H1 (cell line): ENCODE results near the gene RNF149. TPM values are rescaled to one million over a fixed set of nuclear protein-coding genes. Genes with fewer than 3 reads are reported as not detected.

Experiments
- CTCF ChIA-PET: fragments of 300-600 bp; sonication (Branson Sonifier 250); formaldehyde crosslinking; loops from one replicate; lab custom pipeline; 2021; ENCODE audit not compliant: partially characterized antibody; lab: Charles Lee
- POLR2A ChIA-PET: fragments of 300-600 bp; sonication (Branson Sonifier 250); formaldehyde crosslinking; loops from one replicate; lab custom pipeline; 2021; ENCODE audit warnings: inconsistent platforms; ENCODE audit not compliant: partially characterized antibody; lab: Charles Lee
- DNase-seq, 2 experiments: peaks; one replicate each; pipeline versions ENCODE4 v3.0.0 to v3.0.0-alpha.2; 2010 to 2022; ENCODE audit warnings: low spot score in 2 of 2, low read depth in 1 of 2, mixed read lengths in 1 of 2
- FAIRE-seq: peaks from 2 replicates; lab custom pipeline; 2011; peaks lifted over from hg19 to GRCh38; lab: Jason Lieb, UNC
- H2AFZ ChIP-seq: 2 replicates; pipeline ENCODE4 v1.8.1; 2012; ENCODE audit warnings: low read length, inconsistent platforms
- H2AK5ac ChIP-seq: 2 replicates; pipeline ENCODE4 v1.6.1; 2013; ENCODE audit warnings: low read depth, low read length
- H2BK120ac ChIP-seq: replicated peaks from 2 replicates; pipeline ENCODE3; 2013; ENCODE audit warnings: low read depth, low read length, inconsistent platforms
- H2BK12ac ChIP-seq: 2 replicates; pipeline ENCODE4 v1.6.1; 2013; ENCODE audit warnings: low read depth, low read length
- H2BK15ac ChIP-seq: 2 replicates; pipeline ENCODE4 v1.6.1; 2013; ENCODE audit warnings: low read length
- H2BK20ac ChIP-seq: 2 replicates; pipeline ENCODE4 v1.6.1; 2013; ENCODE audit warnings: low read length
- H2BK5ac ChIP-seq: 2 replicates; pipeline ENCODE4 v1.6.1; 2013; ENCODE audit warnings: low read depth, low read length
- H3K14ac ChIP-seq: 2 replicates; pipeline ENCODE4 v1.6.1; 2013; ENCODE audit warnings: inconsistent platforms; ENCODE audit not compliant: insufficient read length
- H3K18ac ChIP-seq: 2 replicates; pipeline ENCODE4 v1.6.1; 2013; ENCODE audit warnings: low read length; ENCODE audit errors: extremely low read depth
- H3K23ac ChIP-seq: 2 replicates; pipeline ENCODE4 v1.6.1; 2013; ENCODE audit warnings: inconsistent platforms; ENCODE audit not compliant: insufficient read length
- H3K23me2 ChIP-seq: 2 replicates; pipeline ENCODE4 v1.6.1; 2013; ENCODE audit warnings: low read depth, low read length
- H3K27ac ChIP-seq: 2 replicates; pipeline ENCODE4 v1.6.1; 2011; ENCODE audit warnings: low read depth, low read length, inconsistent platforms
- H3K27me3 ChIP-seq, 4 experiments: replicated peaks in 1 of 4; 1 replicate in 1 of 4; 2 replicates in 3 of 4; pipeline versions ENCODE4 v1.6.1 to v1.8.1; 2011 to 2013; ENCODE audit warnings: low read length in 3 of 4, mild to moderate bottlenecking in 3 of 4, inconsistent platforms in 2 of 4, mixed read lengths in 2 of 4, moderate library complexity in 1 of 4; ENCODE audit not compliant: control insufficient read depth in 3 of 4, insufficient read depth in 3 of 4; ENCODE audit errors: extremely low read depth in 1 of 4
- H3K36me3 ChIP-seq, 4 experiments: 2 replicates each; pipeline versions ENCODE4 v1.6.1 to v1.8.1; 2011 to 2013; ENCODE audit warnings: mild to moderate bottlenecking in 4 of 4, low read length in 3 of 4, moderate library complexity in 2 of 4, control low read depth in 1 of 4, inconsistent platforms in 1 of 4; ENCODE audit not compliant: insufficient read depth in 4 of 4, control insufficient read depth in 2 of 4
- H3K4ac ChIP-seq: replicated peaks from 2 replicates; pipeline ENCODE3; 2013; ENCODE audit warnings: low read length, low read depth, mixed read lengths, inconsistent platforms; ENCODE audit not compliant: insufficient read length
- H3K4me1 ChIP-seq, 4 experiments: replicated peaks in 1 of 4; 1 replicate in 1 of 4; 2 replicates in 3 of 4; pipeline versions ENCODE4 v1.6.1 to v1.8.1; 2011 to 2013; ENCODE audit warnings: low read length in 3 of 4, inconsistent platforms in 2 of 4, mixed read lengths in 1 of 4; ENCODE audit not compliant: insufficient read depth in 4 of 4, control insufficient read depth in 3 of 4
- H3K4me2 ChIP-seq, 2 experiments: 2 replicates each; pipeline versions ENCODE4 v1.6.1 to v1.8.1; 2011 to 2013; ENCODE audit warnings: low read depth in 2 of 2, low read length in 2 of 2, control low read depth in 1 of 2, inconsistent platforms in 1 of 2, mild to moderate bottlenecking in 1 of 2; ENCODE audit not compliant: insufficient read depth in 1 of 2
- H3K4me3 ChIP-seq, 4 experiments: fragments of 200-600, 300-600 bp in 1 of 4; sonication (generic), shearing (Covaris generic), sonication (Bioruptor Twin) in 1 of 4; 2 replicates each; pipeline versions ENCODE4 v1.5.1 to v1.8.1; 2011 to 2016; ENCODE audit warnings: low read length in 4 of 4, low read depth in 3 of 4, control low read depth in 2 of 4, inconsistent platforms in 2 of 4, mild to moderate bottlenecking in 2 of 4, mixed read lengths in 1 of 4, moderate library complexity in 1 of 4; ENCODE audit not compliant: insufficient read depth in 2 of 4; ENCODE audit errors: extremely low read depth in 1 of 4
- H3K56ac ChIP-seq: replicated peaks from 2 replicates; pipeline ENCODE3; 2013; ENCODE audit warnings: low read depth, mild to moderate bottlenecking, mixed read lengths, low read length, inconsistent platforms; ENCODE audit not compliant: insufficient read length
- H3K79me1 ChIP-seq: 2 replicates; pipeline ENCODE4 v1.6.1; 2013; ENCODE audit warnings: low read depth, low read length, control low read depth
- H3K79me2 ChIP-seq, 2 experiments: 2 replicates each; pipeline versions ENCODE4 v1.6.1 to v1.8.1; 2012 to 2013; ENCODE audit warnings: low read length in 2 of 2, mild to moderate bottlenecking in 2 of 2, inconsistent platforms in 1 of 2; ENCODE audit not compliant: insufficient read depth in 2 of 2, control insufficient read depth in 1 of 2
- H3K9ac ChIP-seq, 4 experiments: replicated peaks in 1 of 4; 1 replicate in 1 of 4; 2 replicates in 3 of 4; pipeline versions ENCODE4 v1.6.1 to v1.8.1; 2011 to 2013; ENCODE audit warnings: low read depth in 3 of 4, low read length in 3 of 4, control low read depth in 2 of 4, mild to moderate bottlenecking in 2 of 4, moderate library complexity in 2 of 4, inconsistent platforms in 1 of 4; ENCODE audit errors: extremely low read depth in 1 of 4
- H3K9me3 ChIP-seq, 2 experiments: 2 replicates each; pipeline versions ENCODE4 v1.6.1 to v1.8.1; 2012 to 2013; ENCODE audit warnings: mild to moderate bottlenecking in 2 of 2, moderate library complexity in 2 of 2, control low read depth in 1 of 2, inconsistent platforms in 1 of 2, low read depth in 1 of 2, low read length in 1 of 2, mixed read lengths in 1 of 2; ENCODE audit not compliant: insufficient read depth in 2 of 2
- H4K20me1 ChIP-seq, 2 experiments: replicated peaks in 1 of 2; 2 replicates each; pipeline versions ENCODE3 to v1.8.1; 2011 to 2013; ENCODE audit warnings: inconsistent platforms in 2 of 2, low read length in 2 of 2, mild to moderate bottlenecking in 1 of 2; ENCODE audit not compliant: insufficient read depth in 2 of 2, control insufficient read depth in 1 of 2
- H4K5ac ChIP-seq: 2 replicates; pipeline ENCODE4 v1.6.1; 2013; ENCODE audit warnings: low read length, low read depth, mixed read lengths, inconsistent platforms; ENCODE audit not compliant: insufficient read length
- H4K8ac ChIP-seq: 2 replicates; pipeline ENCODE4 v1.8.0; 2013; ENCODE audit warnings: mild to moderate bottlenecking, moderate library complexity, low read length, inconsistent platforms; ENCODE audit not compliant: insufficient read depth; ENCODE audit errors: extremely low read depth
- H4K91ac ChIP-seq: replicated peaks from 2 replicates; pipeline ENCODE3; 2013; ENCODE audit warnings: low read length, mixed read lengths, inconsistent platforms; ENCODE audit not compliant: insufficient read length
- ATF2 ChIP-seq: IDR thresholded peaks from 2 replicates; pipeline ENCODE4 v1.6.1; 2012; ENCODE audit warnings: low read length, inconsistent platforms
- BRCA1 ChIP-seq: IDR thresholded peaks from 2 replicates; pipeline ENCODE4 v1.6.1; 2012; ENCODE audit warnings: low read depth, low read length, improper control_type of control experiment
- CTCF ChIP-seq, 3 experiments: IDR thresholded peaks; 1 replicate in 2 of 3; 2 replicates in 1 of 3; pipeline versions ENCODE4 v1.5.1 to v1.6.1; 2011; ENCODE audit warnings: low read length in 3 of 3, mild to moderate bottlenecking in 3 of 3, inconsistent platforms in 2 of 3, low read depth in 1 of 3, moderate library complexity in 1 of 3; ENCODE audit not compliant: insufficient read depth in 1 of 3; ENCODE audit errors: control extremely low read depth in 1 of 3
- EP300 ChIP-seq, 2 experiments: IDR thresholded peaks; 1 replicate in 1 of 2; 2 replicates in 1 of 2; pipeline ENCODE4 v1.6.1; 2011 to 2012; ENCODE audit warnings: low read depth in 2 of 2, low read length in 2 of 2, mild to moderate bottlenecking in 2 of 2, borderline replicate concordance in 1 of 2, inconsistent platforms in 1 of 2, moderate library complexity in 1 of 2
- GABPA ChIP-seq: IDR thresholded peaks from 2 replicates; pipeline ENCODE4 v1.6.1; 2011; ENCODE audit warnings: mild to moderate bottlenecking, low read length, moderate library complexity, borderline replicate concordance; ENCODE audit not compliant: insufficient read depth
- MAFK ChIP-seq: IDR thresholded peaks from 2 replicates; pipeline ENCODE4 v1.6.1; 2012; ENCODE audit warnings: low read depth, mild to moderate bottlenecking, improper control_type of control experiment, low read length
- NANOG ChIP-seq: IDR thresholded peaks from 2 replicates; pipeline ENCODE4 v1.6.1; 2011; ENCODE audit warnings: low read length, low read depth, mild to moderate bottlenecking, inconsistent platforms; ENCODE audit not compliant: insufficient read depth, poor library complexity, severe bottlenecking
- POLR2A ChIP-seq, 2 experiments: IDR thresholded peaks; 1 replicate in 1 of 2; 2 replicates in 1 of 2; pipeline ENCODE4 v1.6.1; 2011; ENCODE audit warnings: low read depth in 2 of 2, low read length in 2 of 2, mild to moderate bottlenecking in 2 of 2; ENCODE audit errors: control extremely low read depth in 1 of 2
- SP2 ChIP-seq: IDR thresholded peaks from 2 replicates; pipeline ENCODE4 v1.6.1; 2012; ENCODE audit warnings: mild to moderate bottlenecking, low read length, inconsistent platforms
- WGBS, 2 experiments: shearing (Covaris generic) in 1 of 2; methylation state at CpG; one replicate each; pipeline versions ENCODE4 v1.1.6 to v1.1.7; 2013 to 2015; ENCODE audit warnings: low lambda C conversion rate in 2 of 2, mixed read lengths in 2 of 2, inconsistent platforms in 1 of 2, low coverage in 1 of 2, missing lambda C conversion rate in 1 of 2; ENCODE audit not compliant: insufficient replicate concordance in 2 of 2, insufficient coverage in 1 of 2, insufficient read length in 1 of 2; ENCODE audit errors: extremely low coverage in 1 of 2, missing lambda C conversion rate in 1 of 2; 5-methylcytosine and 5-hydroxymethylcytosine counted together
- polyA plus RNA-seq, 7 experiments: library from polyadenylated mRNA; depleted of rRNA in 3 of 7; stranded (reverse) in 5 of 7; unstranded in 2 of 7; fragments of >200 nt in 5 of 7; fragments of 200-250 nt in 2 of 7; gene quantifications; 1 replicate in 5 of 7; 2 replicates in 1 of 7; 4 replicates in 1 of 7; pipeline versions ENCODE4 v1.2.1 to v1.2.3, GENCODE V29; 2011 to 2013; ENCODE audit warnings: missing spikeins in 2 of 7, mixed read lengths in 2 of 7
- total RNA-seq: library from RNA; stranded (reverse); fragmentation: NEBNext Ultra II Directional; extraction: Animal tissue kit (Norgen Biotek cat#: 25700); gene quantifications from 2 replicates; pipeline ENCODE4 v1.2.1, GENCODE V29; 2021

Gene RNF149
- total and polyA plus RNA-seq, 2 of the 8 experiments (the other 6 are each of a cell fraction or from before 2014, with no cell fraction given): 16.6 to 28.2 TPM

- H3K79me1 ChIP-seq: peaks cover 6% of the 10 kb centered on the region
- no peak overlapping the region for H3K4me2 ChIP-seq
- H2BK12ac ChIP-seq: no peak overlapping the region
- H4K91ac ChIP-seq: no peak overlapping the region
- H2BK20ac ChIP-seq: no peak overlapping the region
- peaks cover 0 to 34% (median 18%) of the 10 kb centered on the region in 4 experiments; a peak in 6 of 8 replicates for H3K36me3 ChIP-seq
- no peaks in the 10 kb centered on the region for H3K27me3 ChIP-seq
- peaks cover 9 to 32% of the 10 kb centered on the region in 2 experiments for H3K79me2 ChIP-seq
- no peak overlapping the region for H2AK5ac ChIP-seq
- peaks cover 0 to 11% (median 7%) of the 10 kb centered on the region in 4 experiments; a peak in 4 of 7 replicates for H3K4me1 ChIP-seq
- no peaks in the 10 kb centered on the region for H3K9me3 ChIP-seq
- TF ChIP-seq BRCA1 (no peak), EP300 (IDR thresholded peaks at IDR 0.05; ENCODE audit: borderline replicate concordance in 1 of 2, low read depth in 2 of 2, low read length in 2 of 2) (no peak), MAFK (no peak), CTCF (IDR thresholded peaks at IDR 0.05; ENCODE audit: control extremely low read depth in 1 of 3, insufficient read depth in 1 of 3, low read depth in 1 of 3, low read length in 3 of 3) (no peak), POLR2A (IDR thresholded peaks at IDR 0.05; ENCODE audit: control extremely low read depth in 1 of 2, low read depth in 2 of 2, low read length in 2 of 2) (no peak), GABPA (no peak), NANOG (no peak), SP2 (no peak), ATF2 (no peak)
- H3K4me3 ChIP-seq: no peak overlapping the region
- ChIA-PET CTCF (interaction anchor here (0.8 to 1.4 kb wide), 2 partner anchors 41 to 70 kb away, joined by 4 read pairs; no protein-coding TSS in a partner anchor), POLR2A (no interaction called here)
- no peaks in the 10 kb centered on the region for H3K23me2 ChIP-seq
- no peak overlapping the region for H3K14ac ChIP-seq
- H2BK120ac ChIP-seq: no peak overlapping the region
- no peak for DNase-seq
- no peak overlapping the region for H3K56ac ChIP-seq
- no peak overlapping the region for H2BK5ac ChIP-seq
- WGBS, 2 experiments: 98% methylated on average over 8 of the region's 8 CpGs; no CpG with 5 or more reads in 1 of the 2 experiments
- no peak for FAIRE-seq
- H2AFZ ChIP-seq: no peak overlapping the region
- no peak overlapping the region for H3K4ac ChIP-seq
- no peak overlapping the region for H2BK15ac ChIP-seq
- no peak overlapping the region for H4K8ac ChIP-seq
- H4K20me1 ChIP-seq: peaks cover 6 to 11% of the 10 kb centered on the region in 2 experiments
- no peak overlapping the region for H3K23ac ChIP-seq
- no peak overlapping the region for H3K18ac ChIP-seq
- H4K5ac ChIP-seq: no peak overlapping the region
- H3K9ac ChIP-seq: no peak overlapping the region
- H3K27ac ChIP-seq: no peak overlapping the region
These were observed 49.7 kb downstream of the RNF149 start for GRCh38 chr2:101258804-101259203.
